Stimulated activated CD8-positive, alpha-beta memory T cell treated with anti-CD3 and anti-CD28 coated beads, Interleukin-7, amount 100 ng/mL, for 48 hours (primary cell): ENCODE data around the gene RGS21.
"Not testable (repeated sequence)": the region's sequence is repeated elsewhere in the genome, so short reads cannot be mapped to it uniquely, and the experiment has no call there.

Experiments used
- DNase-seq, 2 donors: peaks; one replicate each; pipeline ENCODE4 v3.0.0-alpha.2; 2020; ENCODE audit warnings: low read depth in 1 of 2; ENCODE audit errors: extremely low read depth in 1 of 2

The RGS21 gene

GRCh38 chr1:192316942-192317450 is at the start of gene RGS21:
Gene RGS21, plus strand, starts transcription at chr1:192316992. Its CDS starts 26,045 bp downstream, at chr1:192343037.
- DNase-seq, result no peak

GRCh38 chr1:192268468-192269052 is 48.2 kb upstream of the RGS21 start:
- no peak for DNase-seq

GRCh38 chr1:192270398-192270797 is 46.4 kb upstream of the RGS21 start:
- DNase-seq, result no peak

GRCh38 chr1:192272732-192273131 is 44.1 kb upstream of the RGS21 start:
- no peak for DNase-seq

GRCh38 chr1:192274588-192274987 is 42.2 kb upstream of the RGS21 start:
- DNase-seq, result no peak

GRCh38 chr1:192277635-192278034 is 39.2 kb upstream of the RGS21 start:
- no peak for DNase-seq

GRCh38 chr1:192284927-192285326 is 31.9 kb upstream of the RGS21 start:
- no peak for DNase-seq

- DNase-seq, result no peak
Measured at GRCh38 chr1:192303029-192303428, 13.8 kb upstream of the RGS21 start.

- DNase-seq, result not testable (repeated sequence)
Measured at GRCh38 chr1:192308314-192308713, 8.5 kb upstream of the RGS21 start.

GRCh38 chr1:192311281-192311680 is 5.5 kb upstream of the RGS21 start:
- DNase-seq, result no peak

GRCh38 chr1:192327997-192328396 is 11.2 kb downstream of the RGS21 start:
- DNase-seq, result no peak

- DNase-seq, result no peak
Measured at GRCh38 chr1:192342842-192343241, 26.1 kb downstream of the RGS21 start.

- no peak for DNase-seq
Measured at GRCh38 chr1:192343344-192343743, 26.6 kb downstream of the RGS21 start.

- DNase-seq, result no peak
Measured at GRCh38 chr1:192349314-192349713, 32.5 kb downstream of the RGS21 start.

GRCh38 chr1:192350356-192350755 is 33.6 kb downstream of the RGS21 start:
- no peak for DNase-seq

- DNase-seq, result no peak
Measured at GRCh38 chr1:192351550-192351949, 34.8 kb downstream of the RGS21 start.

GRCh38 chr1:192357924-192358323 is 41.1 kb downstream of the RGS21 start:
- DNase-seq, result no peak

- DNase-seq, result no peak
Measured at GRCh38 chr1:192358402-192358801, 41.6 kb downstream of the RGS21 start.

- no peak for DNase-seq
Measured at GRCh38 chr1:192358822-192359221, 42.0 kb downstream of the RGS21 start.

GRCh38 chr1:192363177-192363576 is 46.4 kb downstream of the RGS21 start:
- DNase-seq, result no peak

GRCh38 chr1:192367436-192367835 is 50.6 kb downstream of the RGS21 start:
- no peak for DNase-seq

GRCh38 chr1:192375306-192375705 is 58.5 kb downstream of the RGS21 start:
- DNase-seq, result no peak

GRCh38 chr1:192376374-192376773 is 59.6 kb downstream of the RGS21 start:
- no peak for DNase-seq
